ENCODE data around the gene CALHM3.

CALHM3 gene

DNA sequence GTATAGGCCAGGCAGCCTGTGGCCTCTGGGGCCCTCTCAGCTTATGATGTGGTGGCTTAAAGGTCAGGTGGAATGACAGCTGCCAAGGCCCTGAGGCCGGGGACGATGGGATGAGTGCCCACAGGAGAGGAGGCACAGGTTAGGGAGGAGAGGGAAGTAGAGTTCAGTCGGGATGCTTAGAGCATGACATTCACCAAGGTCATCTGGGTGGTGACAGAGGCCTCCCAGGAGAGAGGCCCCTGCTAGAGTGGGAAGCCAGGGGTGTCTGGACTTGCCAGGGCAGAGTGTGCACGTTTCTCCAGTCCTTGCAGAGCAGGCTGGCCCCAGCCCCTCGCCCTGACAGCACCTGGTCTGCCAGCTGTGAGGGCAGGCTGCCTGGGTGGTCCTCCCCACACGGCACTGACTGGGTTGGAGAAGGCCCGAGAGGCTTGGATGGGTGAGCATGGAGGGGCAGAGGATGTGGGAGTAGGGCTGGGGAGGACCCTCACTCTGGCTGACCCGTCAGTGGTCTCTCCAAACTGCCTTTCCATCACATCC, 21.8 kb downstream of the CALHM3 start:
- H3K27ac ChIP-seq (ENCODE audit: low read depth, low read length): no peak overlapping the region
- H3K4me1 ChIP-seq (ENCODE audit: control insufficient read depth, insufficient read depth, low read length): peaks cover 14% of the 10 kb centered on the region; the same call in 1 of the 2 replicates
- H3K36me3 ChIP-seq (ENCODE audit: control insufficient read depth, insufficient read depth, low read length): no peaks in the 10 kb centered on the region
- no peaks in the 10 kb centered on the region for H3K9me3 ChIP-seq (ENCODE audit: control insufficient read depth, insufficient read depth, low read depth, low read length)
- no peak overlapping the region for H3K9ac ChIP-seq (ENCODE audit: low read length)
- H3K27me3 ChIP-seq (ENCODE audit: control insufficient read depth, insufficient read depth, low read length): no peaks in the 10 kb centered on the region
- H3K4me3 ChIP-seq (ENCODE audit: low read depth, low read length): no peak overlapping the region

DNA sequence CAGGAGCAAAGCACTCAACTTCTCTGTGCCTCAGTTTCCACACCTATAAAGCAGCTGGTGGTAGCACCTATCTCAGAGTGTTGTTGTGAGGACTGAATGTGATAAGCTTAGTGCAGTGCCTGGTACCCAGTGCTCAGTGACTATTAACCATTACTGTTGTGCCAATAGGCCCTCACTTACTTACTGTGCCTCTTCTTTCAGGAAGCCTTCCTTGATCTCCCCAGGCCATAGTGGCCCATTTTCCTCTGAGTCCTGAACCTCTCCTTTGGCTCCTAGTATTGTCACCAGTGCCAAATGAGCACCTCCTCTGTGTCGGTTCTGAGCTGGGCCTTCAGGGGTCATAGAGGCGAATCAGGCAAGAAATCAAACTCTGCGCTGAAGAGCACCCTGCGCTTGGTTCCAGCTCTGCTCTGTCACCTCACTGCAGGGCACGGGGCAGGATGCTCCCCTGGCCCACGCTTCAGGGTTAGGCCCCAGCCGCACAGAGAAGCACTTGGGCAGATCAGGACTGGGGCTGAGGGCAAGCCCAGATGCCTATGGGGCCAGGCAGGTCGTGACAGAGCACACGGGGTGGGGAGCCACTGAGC, 22.9 kb downstream of the CALHM3 start:
- no peaks in the 10 kb centered on the region for H3K27me3 ChIP-seq (ENCODE audit: control insufficient read depth, insufficient read depth, low read length)
- H3K9me3 ChIP-seq (ENCODE audit: control insufficient read depth, insufficient read depth, low read depth, low read length): no peaks in the 10 kb centered on the region
- no peaks in the 10 kb centered on the region for H3K36me3 ChIP-seq (ENCODE audit: control insufficient read depth, insufficient read depth, low read length)
- no peak overlapping the region for H3K9ac ChIP-seq (ENCODE audit: low read length)
- H3K4me3 ChIP-seq (ENCODE audit: low read depth, low read length): no peak overlapping the region
- no peak overlapping the region for H3K27ac ChIP-seq (ENCODE audit: low read depth, low read length)
- peaks cover 22% of the 10 kb centered on the region; the same call in 1 of the 2 replicates for H3K4me1 ChIP-seq (ENCODE audit: control insufficient read depth, insufficient read depth, low read length)

DNA sequence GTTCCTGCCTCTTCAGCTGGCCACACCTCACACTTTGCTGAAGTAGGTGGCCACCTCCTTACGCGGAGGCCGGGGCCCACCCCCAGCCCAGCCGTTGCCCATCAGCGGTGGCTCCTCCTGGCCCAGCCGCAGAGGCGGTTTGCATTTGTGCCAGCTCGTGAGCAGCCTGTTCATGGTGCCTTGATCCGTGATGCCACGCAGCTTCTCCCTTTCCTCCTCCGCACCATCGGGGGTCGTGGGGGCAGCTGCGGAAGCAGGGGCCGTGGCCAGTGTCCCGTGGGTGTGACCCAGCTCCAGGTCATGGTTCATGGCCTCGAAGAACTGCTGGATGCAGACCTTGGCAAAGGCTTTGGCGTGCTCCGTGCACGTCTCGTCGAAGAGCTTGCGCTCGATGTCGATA, 23.8 kb downstream of the CALHM3 start:
- H3K27me3 ChIP-seq (ENCODE audit: control insufficient read depth, insufficient read depth, low read length): no peaks in the 10 kb centered on the region
- H3K27ac ChIP-seq (ENCODE audit: low read depth, low read length): no peak overlapping the region
- no peaks in the 10 kb centered on the region for H3K36me3 ChIP-seq (ENCODE audit: control insufficient read depth, insufficient read depth, low read length)
- peaks cover 31% of the 10 kb centered on the region; the same call in 1 of the 2 replicates for H3K4me1 ChIP-seq (ENCODE audit: control insufficient read depth, insufficient read depth, low read length)
- no peaks in the 10 kb centered on the region for H3K9me3 ChIP-seq (ENCODE audit: control insufficient read depth, insufficient read depth, low read depth, low read length)
- H3K9ac ChIP-seq (ENCODE audit: low read length): no peak overlapping the region
- H3K4me3 ChIP-seq (ENCODE audit: low read depth, low read length): no peak overlapping the region

DNA sequence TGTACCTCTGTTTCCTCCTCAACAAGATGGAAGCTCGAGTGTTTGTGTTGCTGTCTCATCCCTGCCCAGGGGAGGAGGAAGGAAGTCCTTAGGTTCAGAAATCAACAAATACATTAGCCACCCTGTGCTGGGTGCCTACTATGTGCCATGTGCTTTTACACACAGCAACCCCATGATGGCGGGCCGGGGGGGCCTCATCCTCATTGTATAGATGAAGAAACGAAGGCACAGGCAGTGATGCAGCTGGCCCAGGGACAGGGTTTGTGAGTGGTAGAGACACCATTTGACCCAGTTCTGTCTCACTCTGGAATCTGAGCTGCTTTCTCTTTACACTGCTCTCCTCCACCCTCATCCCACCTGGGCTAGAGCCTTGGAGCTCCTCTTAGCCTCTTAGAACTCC, 25.0 kb downstream of the CALHM3 start:
- H3K9me3 ChIP-seq (ENCODE audit: control insufficient read depth, insufficient read depth, low read depth, low read length): no peaks in the 10 kb centered on the region
- peaks cover 11% of the 10 kb centered on the region for H3K36me3 ChIP-seq (ENCODE audit: control insufficient read depth, insufficient read depth, low read length)
- H3K4me3 ChIP-seq (ENCODE audit: low read depth, low read length): no peak overlapping the region
- peaks cover 28% of the 10 kb centered on the region; the same call in 1 of the 2 replicates for H3K4me1 ChIP-seq (ENCODE audit: control insufficient read depth, insufficient read depth, low read length)
- H3K9ac ChIP-seq (ENCODE audit: low read length): no peak overlapping the region
- no peak overlapping the region for H3K27ac ChIP-seq (ENCODE audit: low read depth, low read length)
- no peaks in the 10 kb centered on the region for H3K27me3 ChIP-seq (ENCODE audit: control insufficient read depth, insufficient read depth, low read length)

DNA sequence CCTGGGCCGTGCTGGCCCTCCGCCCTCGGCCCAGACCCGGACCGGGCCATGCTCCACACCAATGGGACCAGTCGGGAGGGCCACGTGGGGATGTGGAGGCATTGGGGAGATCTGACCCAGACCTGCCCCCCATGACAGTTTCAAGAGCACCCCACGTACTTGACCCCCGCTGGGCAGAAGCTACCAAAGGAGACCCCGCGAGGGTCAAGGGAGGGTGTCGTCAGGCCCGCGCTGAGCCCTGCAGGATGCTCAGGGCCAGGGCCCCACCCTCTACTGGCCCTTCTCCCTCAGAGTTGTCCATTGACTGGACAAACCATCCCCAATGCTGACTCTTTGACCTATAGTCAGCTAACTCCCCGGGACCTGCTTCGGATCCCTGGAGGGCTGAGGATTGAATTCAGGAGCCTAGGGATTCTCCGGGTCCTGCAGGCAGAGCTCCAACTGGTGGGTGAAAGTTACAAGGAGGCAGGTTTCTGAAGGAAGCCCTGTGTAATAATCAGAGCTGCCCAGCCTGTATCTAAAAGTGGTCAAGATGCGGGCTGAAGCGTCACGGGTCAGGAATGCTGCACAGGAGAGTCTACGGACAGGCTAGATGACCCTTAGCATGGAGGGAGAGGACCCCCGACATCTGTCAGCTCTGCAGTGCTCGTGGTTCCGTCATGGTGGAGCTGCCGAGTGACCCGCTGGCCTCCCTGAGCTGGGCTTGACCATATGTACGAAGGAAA, 26.4 kb downstream of the CALHM3 start:
- H3K4me1 ChIP-seq (ENCODE audit: control insufficient read depth, insufficient read depth, low read length): peaks cover 24% of the 10 kb centered on the region; the same call in 1 of the 2 replicates
- H3K27ac ChIP-seq (ENCODE audit: low read depth, low read length): no peak overlapping the region; the same call in 1 of the 2 replicates
- H3K4me3 ChIP-seq (ENCODE audit: low read depth, low read length): peak overlapping the region; percentile 50
- H3K27me3 ChIP-seq (ENCODE audit: control insufficient read depth, insufficient read depth, low read length): no peaks in the 10 kb centered on the region
- H3K36me3 ChIP-seq (ENCODE audit: control insufficient read depth, insufficient read depth, low read length): peaks cover 18% of the 10 kb centered on the region
- H3K9ac ChIP-seq (ENCODE audit: low read length): peak overlapping the region; percentile 59
- no peaks in the 10 kb centered on the region for H3K9me3 ChIP-seq (ENCODE audit: control insufficient read depth, insufficient read depth, low read depth, low read length)

DNA sequence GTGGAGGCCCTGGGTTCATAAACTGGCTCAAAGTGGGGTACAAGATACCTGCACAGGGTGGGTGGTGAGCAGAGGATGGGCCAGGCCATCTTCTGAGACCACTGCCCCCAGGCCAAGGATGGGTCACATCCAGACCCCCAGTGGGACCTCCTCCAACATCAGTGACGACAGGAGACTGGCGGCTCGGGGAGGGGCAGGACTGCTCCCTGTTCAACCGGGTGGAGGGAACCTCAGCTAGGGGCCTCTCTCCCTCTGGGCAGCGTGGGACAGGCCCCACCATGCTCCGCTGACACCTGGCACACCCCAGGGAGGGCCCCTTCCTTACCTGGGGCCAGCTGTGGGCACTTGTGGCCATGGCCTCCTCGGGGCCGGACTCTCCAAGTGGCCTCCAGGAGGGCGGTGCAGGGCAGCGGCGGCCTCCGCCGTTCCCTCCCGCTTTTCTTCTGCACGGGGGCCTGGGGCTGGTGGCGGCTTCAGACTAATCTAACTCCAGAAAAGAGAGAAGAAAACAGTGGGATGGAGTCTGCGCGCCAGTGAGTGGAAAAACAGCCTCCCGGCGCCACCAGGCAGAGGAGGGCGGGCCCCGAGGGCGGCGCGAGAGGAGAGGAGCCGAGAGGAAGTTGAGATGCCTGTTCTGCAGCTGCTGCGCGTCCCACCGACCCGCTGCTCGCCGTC, 27.1 kb downstream of the CALHM3 start, which contains the start of gene CALHM2:
TSS of gene CALHM2 (minus strand) at position 540 of the 675 bp plus-strand sequence. CDS start 2,429 bp downstream, outside the sequence.
- H3K4me1 ChIP-seq (ENCODE audit: control insufficient read depth, insufficient read depth, low read length): peaks cover 24% of the 10 kb centered on the region; the same call in 1 of the 2 replicates
- no peaks in the 10 kb centered on the region for H3K27me3 ChIP-seq (ENCODE audit: control insufficient read depth, insufficient read depth, low read length)
- H3K36me3 ChIP-seq (ENCODE audit: control insufficient read depth, insufficient read depth, low read length): peaks cover 25% of the 10 kb centered on the region
- H3K9me3 ChIP-seq (ENCODE audit: control insufficient read depth, insufficient read depth, low read depth, low read length): no peaks in the 10 kb centered on the region
- H3K27ac ChIP-seq (ENCODE audit: low read depth, low read length): no peak within 1 kb of the TSS; the same call in 1 of the 2 replicates
- H3K4me3 ChIP-seq (ENCODE audit: low read depth, low read length): peak within 1 kb of the TSS; percentile 50
- H3K9ac ChIP-seq (ENCODE audit: low read length): peak within 1 kb of the TSS; percentile 59

DNA sequence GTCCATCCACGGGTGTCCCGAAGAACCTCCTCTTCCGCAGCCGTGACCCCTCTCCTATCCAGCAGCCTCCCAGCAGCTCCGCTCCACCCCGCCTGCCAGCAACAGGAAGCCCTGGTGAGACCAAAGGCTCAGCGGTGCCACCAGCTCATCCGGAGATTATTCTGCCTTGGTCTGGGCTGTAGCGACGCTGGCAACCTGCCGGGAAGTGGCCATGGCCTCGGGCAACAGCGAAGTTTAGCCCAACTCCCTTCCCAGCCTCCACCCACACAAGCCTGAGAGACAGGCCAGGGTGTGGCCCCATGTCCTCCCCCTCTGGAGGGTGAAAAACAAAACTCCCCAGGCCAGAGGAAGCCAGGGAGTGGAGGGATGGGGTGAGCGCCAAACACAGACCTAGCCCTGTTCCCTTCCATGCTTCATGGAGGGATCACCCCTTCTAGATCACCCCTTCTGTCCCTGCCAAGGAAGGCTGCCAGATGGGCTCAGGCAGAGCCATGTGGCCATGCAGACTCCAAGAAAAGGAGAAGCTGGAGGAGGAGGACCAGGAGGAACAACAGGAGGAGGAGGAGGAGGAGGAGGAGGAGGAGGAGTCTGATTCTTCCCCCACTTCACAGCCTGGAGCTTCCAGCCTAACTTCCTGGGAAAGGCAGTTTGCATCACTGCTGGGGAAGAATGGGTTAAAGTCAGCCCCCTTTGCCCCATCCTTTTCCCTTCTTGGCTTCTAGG, 27.8 kb downstream of the CALHM3 start:
- Histone ChIP-seq H3K4me3 (ENCODE audit: low read depth, low read length) (peak overlapping the region; percentile 50), H3K27me3 (ENCODE audit: control insufficient read depth, insufficient read depth, low read length) (no peaks in the 10 kb centered on the region), H3K27ac (ENCODE audit: low read depth, low read length) (no peak overlapping the region), H3K9ac (ENCODE audit: low read length) (peak overlapping the region; percentile 59), H3K36me3 (ENCODE audit: control insufficient read depth, insufficient read depth, low read length) (peaks cover 32% of the 10 kb centered on the region), H3K9me3 (ENCODE audit: control insufficient read depth, insufficient read depth, low read depth, low read length) (no peaks in the 10 kb centered on the region), H3K4me1 (ENCODE audit: control insufficient read depth, insufficient read depth, low read length) (peaks cover 24% of the 10 kb centered on the region; the same call in 1 of the 2 replicates)

DNA sequence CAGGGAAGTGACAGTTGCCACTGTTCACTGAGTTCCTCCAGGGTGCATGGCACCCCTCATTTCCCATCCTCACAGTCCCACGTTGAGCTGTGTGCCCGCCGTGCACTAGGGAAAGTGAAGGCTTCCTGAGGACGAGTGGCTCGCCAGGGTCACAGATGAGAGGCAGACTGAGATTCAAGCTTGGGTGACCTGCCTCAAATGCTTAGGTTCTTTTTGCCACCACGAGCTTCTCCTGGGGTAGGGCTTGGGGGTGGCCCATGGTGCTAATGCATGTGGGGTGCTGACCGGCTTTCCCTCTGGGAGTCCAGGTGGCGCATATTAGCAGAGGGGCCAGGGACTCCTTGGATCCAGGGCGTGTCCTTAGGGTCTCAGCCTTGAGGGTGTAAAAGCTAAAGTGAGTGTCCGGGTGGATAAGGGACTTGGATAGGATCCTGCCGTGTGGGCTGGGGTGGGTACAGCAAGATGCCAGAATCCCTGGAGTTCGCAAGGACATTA, 28.8 kb downstream of the CALHM3 start:
- H3K27me3 ChIP-seq (ENCODE audit: control insufficient read depth, insufficient read depth, low read length): no peaks in the 10 kb centered on the region
- no peak overlapping the region for H3K27ac ChIP-seq (ENCODE audit: low read depth, low read length)
- H3K9me3 ChIP-seq (ENCODE audit: control insufficient read depth, insufficient read depth, low read depth, low read length): no peaks in the 10 kb centered on the region
- no peak overlapping the region for H3K9ac ChIP-seq (ENCODE audit: low read length)
- peaks cover 42% of the 10 kb centered on the region for H3K36me3 ChIP-seq (ENCODE audit: control insufficient read depth, insufficient read depth, low read length)
- no peak overlapping the region for H3K4me3 ChIP-seq (ENCODE audit: low read depth, low read length)
- peaks cover 24% of the 10 kb centered on the region; the same call in 1 of the 2 replicates for H3K4me1 ChIP-seq (ENCODE audit: control insufficient read depth, insufficient read depth, low read length)

DNA sequence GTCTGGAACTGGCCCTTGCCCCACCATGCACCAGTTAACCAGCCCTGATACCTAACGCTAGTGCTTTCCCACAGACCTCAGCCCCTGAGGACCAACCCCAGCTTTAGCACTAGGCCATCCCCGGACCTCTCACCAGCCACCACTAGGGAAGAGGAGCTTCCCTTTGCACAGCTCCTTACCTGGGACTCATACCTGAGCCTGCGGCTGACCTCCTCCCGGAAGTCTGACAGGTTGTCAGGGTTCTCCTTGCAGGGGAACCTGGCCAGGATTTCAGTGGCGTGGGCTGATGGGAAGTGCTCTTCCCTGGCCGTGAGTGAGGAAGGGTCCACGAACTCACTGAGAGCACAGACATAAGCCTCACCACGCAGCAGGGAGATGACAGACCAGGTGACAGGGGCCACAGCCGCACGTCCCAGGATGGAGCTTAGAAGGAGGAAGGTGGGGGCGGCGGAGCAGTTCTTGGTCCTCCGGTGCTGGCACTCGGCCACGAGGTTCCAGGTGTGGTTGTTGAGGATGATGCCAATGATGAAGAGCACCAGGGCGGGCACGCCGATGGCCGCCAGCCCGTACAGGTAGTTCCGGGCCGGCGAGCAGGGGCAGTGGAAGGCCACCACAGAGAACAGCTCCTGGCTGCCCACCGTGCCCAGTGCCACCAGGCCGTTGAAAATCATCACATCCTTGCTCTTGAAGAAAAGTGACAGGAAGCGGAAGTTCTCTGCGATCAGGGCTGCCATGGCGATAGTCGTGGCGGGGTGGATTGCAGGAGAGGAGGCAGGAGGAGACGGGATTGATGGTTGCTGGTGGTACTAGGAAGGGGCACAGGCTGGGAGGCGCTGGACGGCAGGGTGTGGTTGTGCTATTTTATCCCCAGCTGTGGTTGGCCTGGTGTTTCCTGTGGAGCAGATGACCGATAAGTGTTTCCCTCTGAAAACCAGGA, 29.6 kb downstream of the CALHM3 start:
- Histone ChIP-seq H3K27me3 (ENCODE audit: control insufficient read depth, insufficient read depth, low read length) (no peaks in the 10 kb centered on the region), H3K4me1 (ENCODE audit: control insufficient read depth, insufficient read depth, low read length) (peaks cover 24% of the 10 kb centered on the region; the same call in 1 of the 2 replicates), H3K36me3 (ENCODE audit: control insufficient read depth, insufficient read depth, low read length) (peaks cover 50% of the 10 kb centered on the region), H3K4me3 (ENCODE audit: low read depth, low read length) (no peak overlapping the region), H3K27ac (ENCODE audit: low read depth, low read length) (no peak overlapping the region), H3K9ac (ENCODE audit: low read length) (no peak overlapping the region), H3K9me3 (ENCODE audit: control insufficient read depth, insufficient read depth, low read depth, low read length) (no peaks in the 10 kb centered on the region)
